ENCODE measurements around the gene PALD1. TPM values are rescaled to one million over a fixed set of nuclear protein-coding genes. Genes with fewer than 3 reads are reported as not detected.

The PALD1 gene
- total RNA-seq, 1 experiment from 2014 or later: 33.1 TPM

GRCh38 chr10:70593513-70593890 lies 114.9 kb downstream of the PALD1 start:
- Histone ChIP-seq H4K20me1 (ENCODE audit: insufficient read depth) (no peaks in the 10 kb centered on the region), H3K4me2 (ENCODE audit: low read length) (no peak overlapping the region), H3K27ac (ENCODE audit: low read depth, low read length) (no peak overlapping the region), H3K36me3 (ENCODE audit: control insufficient read depth in 1 of 2, insufficient read depth in 2 of 2, low read length in 2 of 2) (no peaks in the 10 kb centered on the region), H3K9me2 (ENCODE audit: insufficient read depth) (no peaks in the 10 kb centered on the region), H3K4me1 (ENCODE audit: control insufficient read depth in 1 of 2, insufficient read depth in 2 of 2, low read length in 2 of 2) (peaks cover 37 to 77% of the 10 kb centered on the region in 2 experiments), H3K79me2 (ENCODE audit: insufficient read depth, low read length) (no peaks in the 10 kb centered on the region), H3K9me3 (ENCODE audit: control insufficient read depth in 1 of 2, insufficient read depth in 1 of 2, low read depth in 1 of 2, low read length in 2 of 2) (no peaks in the 10 kb centered on the region), H3K4me3 (replicated peaks in 1 of 2; ENCODE audit: low read depth in 1 of 2, low read length in 2 of 2) (no peak overlapping the region), H3K9ac (ENCODE audit: low read length) (no peak overlapping the region), H2AFZ (ENCODE audit: low read depth, low read length, poor library complexity, severe bottlenecking) (no peak overlapping the region), H3K27me3 (ENCODE audit: insufficient read depth, low read length) (no peaks in the 10 kb centered on the region)
- intact Hi-C loops (cut with micrococcal nuclease): no loop called here
- no peak for DNase-seq (ENCODE audit: low read depth, low spot score)
- no TSS peak for BruUV-seq (replicated peaks)
- CTCF ChIA-PET: no interaction called here
- TF ChIP-seq REST (IDR thresholded peaks at IDR 0.05; ENCODE audit: low read depth) (no peak), POLR2AphosphoS5 (IDR thresholded peaks at IDR 0.05; ENCODE audit: low read depth, low read length) (no peak), JUND (IDR thresholded peaks at IDR 0.05) (no peak), YY1 (IDR thresholded peaks at IDR 0.05; ENCODE audit: extremely low read depth, insufficient replicate concordance, low read depth, low read length) (no peak), ZFX (IDR thresholded peaks at IDR 0.05) (no peak), CEBPB (IDR thresholded peaks at IDR 0.05; ENCODE audit: low read depth) (no peak), CBX3 (IDR thresholded peaks at IDR 0.05; ENCODE audit: low read depth) (no peak), SP1 (IDR thresholded peaks at IDR 0.05; ENCODE audit: low read depth) (no peak)
- RAD21 ChIA-PET (ENCODE audit: low non-redundant PET in 1 of 2, low total read pairs in 2 of 2, uncharacterized antibody in 2 of 2, unreplicated experiment in 2 of 2): no interaction called here
- ATAC-seq: no peak
- POLR2A ChIA-PET: no interaction called here

- Histone ChIP-seq H3K9me2 (ENCODE audit: insufficient read depth) (no peaks in the 10 kb centered on the region), H3K36me3 (ENCODE audit: control insufficient read depth in 1 of 2, insufficient read depth in 2 of 2, low read length in 2 of 2) (no peaks in the 10 kb centered on the region), H2AFZ (ENCODE audit: low read depth, low read length, poor library complexity, severe bottlenecking) (no peak overlapping the region), H3K4me3 (replicated peaks in 1 of 2; ENCODE audit: low read depth in 1 of 2, low read length in 2 of 2) (no peak overlapping the region), H3K9ac (ENCODE audit: low read length) (peak overlapping the region; percentile 44; the same call in 1 of the 2 replicates), H3K4me1 (ENCODE audit: control insufficient read depth in 1 of 2, insufficient read depth in 2 of 2, low read length in 2 of 2) (peaks cover 35 to 71% of the 10 kb centered on the region in 2 experiments), H3K27me3 (ENCODE audit: insufficient read depth, low read length) (no peaks in the 10 kb centered on the region), H3K79me2 (ENCODE audit: insufficient read depth, low read length) (no peaks in the 10 kb centered on the region), H3K9me3 (ENCODE audit: control insufficient read depth in 1 of 2, insufficient read depth in 1 of 2, low read depth in 1 of 2, low read length in 2 of 2) (no peaks in the 10 kb centered on the region), H3K27ac (ENCODE audit: low read depth, low read length) (peak overlapping the region; percentile 37), H3K4me2 (ENCODE audit: low read length) (peak overlapping the region; percentile 75), H4K20me1 (ENCODE audit: insufficient read depth) (no peaks in the 10 kb centered on the region)
- peak; percentile 6 for ATAC-seq
- CTCF ChIA-PET: no interaction called here
- RAD21 ChIA-PET (ENCODE audit: low non-redundant PET in 1 of 2, low total read pairs in 2 of 2, uncharacterized antibody in 2 of 2, unreplicated experiment in 2 of 2): no interaction called here
- no TSS peak for BruUV-seq (replicated peaks)
- intact Hi-C loops (cut with micrococcal nuclease): no loop called here
- POLR2A ChIA-PET: no interaction called here
- no peak for DNase-seq (ENCODE audit: low read depth, low spot score)
- TF ChIP-seq REST (IDR thresholded peaks at IDR 0.05; ENCODE audit: low read depth) (no peak), EZH2phosphoT487 (IDR thresholded peaks at IDR 0.05; ENCODE audit: borderline replicate concordance) (no peak), ZNF274 (IDR thresholded peaks at IDR 0.05; ENCODE audit: low read depth, low read length) (no peak), POLR2A (IDR thresholded peaks at IDR 0.05; ENCODE audit: borderline replicate concordance, extremely low read depth, insufficient read depth, insufficient read length) (no peak)
- TF ChIP-seq, protein P1, sequence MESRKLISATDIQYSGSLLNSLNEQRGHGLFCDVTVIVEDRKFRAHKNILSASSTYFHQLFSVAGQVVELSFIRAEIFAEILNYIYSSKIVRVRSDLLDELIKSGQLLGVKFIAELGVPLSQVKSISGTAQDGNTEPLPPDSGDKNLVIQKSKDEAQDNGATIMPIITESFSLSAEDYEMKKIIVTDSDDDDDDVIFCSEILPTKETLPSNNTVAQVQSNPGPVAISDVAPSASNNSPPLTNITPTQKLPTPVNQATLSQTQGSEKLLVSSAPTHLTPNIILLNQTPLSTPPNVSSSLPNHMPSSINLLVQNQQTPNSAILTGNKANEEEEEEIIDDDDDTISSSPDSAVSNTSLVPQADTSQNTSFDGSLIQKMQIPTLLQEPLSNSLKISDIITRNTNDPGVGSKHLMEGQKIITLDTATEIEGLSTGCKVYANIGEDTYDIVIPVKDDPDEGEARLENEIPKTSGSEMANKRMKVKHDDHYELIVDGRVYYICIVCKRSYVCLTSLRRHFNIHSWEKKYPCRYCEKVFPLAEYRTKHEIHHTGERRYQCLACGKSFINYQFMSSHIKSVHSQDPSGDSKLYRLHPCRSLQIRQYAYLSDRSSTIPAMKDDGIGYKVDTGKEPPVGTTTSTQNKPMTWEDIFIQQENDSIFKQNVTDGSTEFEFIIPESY (IDR thresholded peaks at IDR 0.05; ENCODE audit: extremely low read depth, insufficient replicate concordance, low read length): no peak
Observed at GRCh38 chr10:70594161-70594560, 115.6 kb downstream of the PALD1 start.

All from HCT116 (cell line).